ENCODE results near the gene PABPN1L.
"Not testable (repeated sequence)": the region's sequence is repeated elsewhere in the genome, so short reads cannot be mapped to it uniquely, and the experiment has no call there.

PABPN1L gene

GRCh38 chr16:88824256-88825077 is 42.0 kb downstream of the PABPN1L start:
- DNase-seq: no peak

GRCh38 chr16:88823646-88824045 is 42.8 kb downstream of the PABPN1L start:
- DNase-seq: not testable (repeated sequence)

- DNase-seq: no peak
Observed at GRCh38 chr16:88822281-88823040, 44.0 kb downstream of the PABPN1L start.

- DNase-seq: no peak
Observed at GRCh38 chr16:88821168-88821850, 45.2 kb downstream of the PABPN1L start.

- DNase-seq: no peak
Observed at GRCh38 chr16:88820385-88821025, 46.0 kb downstream of the PABPN1L start.

- DNase-seq: no peak
Observed at GRCh38 chr16:88819126-88819525, 47.3 kb downstream of the PABPN1L start.

GRCh38 chr16:88818575-88818874 is 47.9 kb downstream of the PABPN1L start:
- no peak for DNase-seq

- DNase-seq: no peak
Observed at GRCh38 chr16:88817785-88818574, 48.5 kb downstream of the PABPN1L start.

GRCh38 chr16:88816736-88817535 is 49.5 kb downstream of the PABPN1L start:
- no peak for DNase-seq

- peak; percentile 39 for DNase-seq
Observed at GRCh38 chr16:88815901-88816589, 50.4 kb downstream of the PABPN1L start.

GRCh38 chr16:88815227-88815626 is 51.2 kb downstream of the PABPN1L start:
- DNase-seq: no peak

GRCh38 chr16:88814144-88814502 is 52.3 kb downstream of the PABPN1L start:
- no peak for DNase-seq
